ENCODE results near the gene KIF21A. TPM values are rescaled to one million over a fixed set of nuclear protein-coding genes. Genes with fewer than 3 reads are reported as not detected.

Gene KIF21A
- total and polyA plus RNA-seq, 2 experiments from 2014 or later, result 25.0 to 55.1 TPM

- no peak overlapping the region for H3K4me3 ChIP-seq
- H3K4me1 ChIP-seq (ENCODE audit: insufficient read depth), result no peaks in the 10 kb centered on the region
- no peaks in the 10 kb centered on the region for H3K36me3 ChIP-seq (replicated peaks; ENCODE audit: insufficient read depth, low read depth)
- no peak for DNase-seq (ENCODE audit: low spot score)
- no peaks in the 10 kb centered on the region for H4K20me1 ChIP-seq (ENCODE audit: insufficient read depth, poor library complexity, severe bottlenecking)
- 100% methylated on average over 1 of the region's 1 CpG for WGBS (ENCODE audit: low lambda C conversion rate, missing lambda C conversion rate)
- no peaks in the 10 kb centered on the region for H3K79me2 ChIP-seq
- TF ChIP-seq CTCF (IDR thresholded peaks at IDR 0.05; ENCODE audit: poor library complexity), result no peak
- TF ChIP-seq EZH2phosphoT487 (IDR thresholded peaks at IDR 0.05; ENCODE audit: low read depth, severe bottlenecking, unreplicated experiment), result no peak
- no peak for TF ChIP-seq EZH2 (IDR thresholded peaks at IDR 0.05; ENCODE audit: borderline replicate concordance)
- H3K27me3 ChIP-seq, result no peaks in the 10 kb centered on the region
- no peak overlapping the region for H3K4me2 ChIP-seq
- H3K9me2 ChIP-seq (replicated peaks; ENCODE audit: insufficient read depth), result no peaks in the 10 kb centered on the region
- H2AFZ ChIP-seq, result no peak overlapping the region
- no peak overlapping the region for H3K27ac ChIP-seq
- no peaks in the 10 kb centered on the region for H3K9me3 ChIP-seq (ENCODE audit: low read depth)
These were observed 165.5 kb downstream of the KIF21A start for GRCh38 chr12:39277416-39277815.

- Histone ChIP-seq H3K4me1 (ENCODE audit: insufficient read depth) (no peaks in the 10 kb centered on the region), H3K4me3 (no peak overlapping the region), H2AFZ (no peak overlapping the region), H3K9me3 (ENCODE audit: low read depth) (no peaks in the 10 kb centered on the region), H3K9me2 (replicated peaks; ENCODE audit: insufficient read depth) (no peaks in the 10 kb centered on the region), H3K4me2 (no peak overlapping the region), H3K27ac (no peak overlapping the region), H4K20me1 (ENCODE audit: insufficient read depth, poor library complexity, severe bottlenecking) (no peaks in the 10 kb centered on the region), H3K79me2 (no peaks in the 10 kb centered on the region), H3K27me3 (no peaks in the 10 kb centered on the region), H3K36me3 (replicated peaks; ENCODE audit: insufficient read depth, low read depth) (no peaks in the 10 kb centered on the region)
- no peak for DNase-seq (ENCODE audit: low spot score)
- TF ChIP-seq CTCF (IDR thresholded peaks at IDR 0.05; ENCODE audit: poor library complexity), result no peak
- TF ChIP-seq EZH2phosphoT487 (IDR thresholded peaks at IDR 0.05; ENCODE audit: low read depth, severe bottlenecking, unreplicated experiment), result no peak
- TF ChIP-seq EZH2 (IDR thresholded peaks at IDR 0.05; ENCODE audit: borderline replicate concordance), result no peak
- 60% methylated on average over 3 of the region's 3 CpGs for WGBS (ENCODE audit: low lambda C conversion rate, missing lambda C conversion rate)
These were observed 167.1 kb downstream of the KIF21A start for GRCh38 chr12:39275846-39276245.

- Histone ChIP-seq H2AFZ (no peak overlapping the region), H3K4me3 (no peak overlapping the region), H3K4me1 (ENCODE audit: insufficient read depth) (no peaks in the 10 kb centered on the region), H3K27ac (no peak overlapping the region), H4K20me1 (ENCODE audit: insufficient read depth, poor library complexity, severe bottlenecking) (no peaks in the 10 kb centered on the region), H3K9me3 (ENCODE audit: low read depth) (no peaks in the 10 kb centered on the region), H3K79me2 (no peaks in the 10 kb centered on the region), H3K4me2 (no peak overlapping the region), H3K27me3 (no peaks in the 10 kb centered on the region), H3K36me3 (replicated peaks; ENCODE audit: insufficient read depth, low read depth) (no peaks in the 10 kb centered on the region), H3K9me2 (replicated peaks; ENCODE audit: insufficient read depth) (no peaks in the 10 kb centered on the region)
- peak; percentile 61 for DNase-seq (ENCODE audit: low spot score)
- TF ChIP-seq EZH2phosphoT487 (IDR thresholded peaks at IDR 0.05; ENCODE audit: low read depth, severe bottlenecking, unreplicated experiment) (no peak), CTCF (IDR thresholded peaks at IDR 0.05; ENCODE audit: poor library complexity) (peak; percentile 66)
- WGBS (ENCODE audit: low lambda C conversion rate, missing lambda C conversion rate), result 33% methylated on average over 8 of the region's 8 CpGs
These were observed 169.9 kb downstream of the KIF21A start for GRCh38 chr12:39272871-39273655.
